Breast epithelium (tissue), 4 donors: Measurements from ENCODE around the gene BARHL1. TPM values are rescaled to one million over a fixed set of nuclear protein-coding genes. Genes with fewer than 3 reads are reported as not detected.

Experiments
- DNase-seq, 2 donors: peaks; one replicate each; pipeline ENCODE4 v3.0.0-alpha.2; 2019; ENCODE audit warnings: low spot score in 2 of 2
- H3K27ac ChIP-seq, 2 donors: fragments of 200-600 bp; sonication (generic) in 1 of 2; one replicate each; pipeline ENCODE4 v1.5.1; 2016 to 2019; ENCODE audit warnings: mild to moderate bottlenecking in 1 of 2
- H3K27me3 ChIP-seq, 2 donors: fragments of 200-600 bp; sonication (generic) in 1 of 2; one replicate each; pipeline versions ENCODE4 v1.5.1 to v1.6.0; 2017 to 2019; ENCODE audit warnings: control low read depth in 1 of 2, mild to moderate bottlenecking in 1 of 2
- H3K36me3 ChIP-seq: fragments of 200-600 bp; one replicate; pipeline ENCODE4 v1.5.1; 2019
- H3K4me1 ChIP-seq, 2 donors: fragments of 200-600 bp; sonication (generic); one replicate each; pipeline ENCODE4 v1.5.1; 2016 to 2019; ENCODE audit warnings: control low read depth in 1 of 2
- H3K4me3 ChIP-seq, 3 donors: fragments of 200-600 bp; sonication (generic); 1 replicate in 2 of 3; 2 replicates in 1 of 3; pipeline ENCODE4 v1.5.1; 2016 to 2019; ENCODE audit warnings: mild to moderate bottlenecking in 3 of 3, moderate library complexity in 2 of 3
- H3K9me3 ChIP-seq, 2 donors: fragments of 200-600 bp; sonication (generic) in 1 of 2; one replicate each; pipeline ENCODE4 v1.5.1; 2016 to 2019; ENCODE audit warnings: control low read depth in 1 of 2
- CTCF ChIP-seq, 3 donors: fragments of 450-650 bp; IDR thresholded peaks; one replicate each; pipeline ENCODE4 v1.5.1; 2016 to 2017; ENCODE audit warnings: antibody characterized with exemption in 3 of 3, mild to moderate bottlenecking in 3 of 3, moderate library complexity in 3 of 3
- POLR2A ChIP-seq: fragments of 450-650 bp; IDR thresholded peaks from one replicate; pipeline ENCODE4 v1.6.1; 2016; ENCODE audit warnings: antibody characterized with exemption, mild to moderate bottlenecking, moderate library complexity
- POLR2AphosphoS5 ChIP-seq, 3 donors: sonication (generic); formaldehyde crosslinking; IDR thresholded peaks; one replicate each; pipeline ENCODE4 v1.6.1; 2017; ENCODE audit warnings: antibody characterized with exemption in 3 of 3
- intact Hi-C: fragments of 100-400 bp; cut with DNase I; formaldehyde crosslinking; loops from one replicate; pipeline ENCODE4 v1.15.1; 2023; ENCODE audit warnings: low total_unique reads
- total RNA-seq, 3 donors: library from RNA; depleted of rRNA; stranded (reverse); fragments of >200 nt; gene quantifications; one replicate each; pipeline ENCODE4 v1.1.0, GENCODE V29; 2016

The BARHL1 gene
- total RNA-seq, 3 donors from 2014 or later, result not detected

- Histone ChIP-seq H3K36me3 (no peaks in the 10 kb centered on the region), H3K4me1 (no peaks in the 10 kb centered on the region), H3K4me3 (no peak overlapping the region), H3K27ac (no peak overlapping the region), H3K27me3 (peaks cover 0 to 3% of the 10 kb centered on the region in 2 donors), H3K9me3 (no peaks in the 10 kb centered on the region)
- intact Hi-C loops, result no loop called here
- no peak for TF ChIP-seq CTCF (IDR thresholded peaks at IDR 0.05)
- no peak for TF ChIP-seq POLR2A
- TF ChIP-seq POLR2AphosphoS5 (IDR thresholded peaks at IDR 0.05), result no peak
- DNase-seq, result no peak
These were observed 36.8 kb upstream of the BARHL1 start for GRCh38 chr9:132545578-132545977.

GRCh38 chr9:132546148-132547051, 36.0 kb upstream of the BARHL1 start:
- Histone ChIP-seq H3K36me3 (no peaks in the 10 kb centered on the region), H3K27me3 (peaks cover 0 to 3% of the 10 kb centered on the region in 2 donors), H3K9me3 (no peaks in the 10 kb centered on the region), H3K27ac (no peak overlapping the region), H3K4me3 (peak overlapping the region in 2 of 3 donors; percentile 2 to 31), H3K4me1 (no peaks in the 10 kb centered on the region)
- intact Hi-C loops, result no loop called here
- peak in 1 of 3 donors; percentile 14 for TF ChIP-seq CTCF (IDR thresholded peaks at IDR 0.05)
- TF ChIP-seq POLR2A, result no peak
- no peak for TF ChIP-seq POLR2AphosphoS5 (IDR thresholded peaks at IDR 0.05)
- no peak for DNase-seq

GRCh38 chr9:132547052-132547431, 35.4 kb upstream of the BARHL1 start:
- Histone ChIP-seq H3K9me3 (no peaks in the 10 kb centered on the region), H3K36me3 (no peaks in the 10 kb centered on the region), H3K27ac (no peak overlapping the region), H3K4me3 (no peak overlapping the region), H3K4me1 (no peaks in the 10 kb centered on the region), H3K27me3 (peaks cover 0 to 3% of the 10 kb centered on the region in 2 donors)
- TF ChIP-seq POLR2A, result no peak
- TF ChIP-seq POLR2AphosphoS5 (IDR thresholded peaks at IDR 0.05), result no peak
- TF ChIP-seq CTCF (IDR thresholded peaks at IDR 0.05), result no peak
- DNase-seq, result no peak
- intact Hi-C loops, result no loop called here

GRCh38 chr9:132547436-132547835, 35.0 kb upstream of the BARHL1 start:
- H3K27me3 ChIP-seq, result peaks cover 0 to 3% of the 10 kb centered on the region in 2 donors
- H3K27ac ChIP-seq, result no peak overlapping the region
- H3K9me3 ChIP-seq, result no peaks in the 10 kb centered on the region
- TF ChIP-seq POLR2A (no peak), POLR2AphosphoS5 (IDR thresholded peaks at IDR 0.05) (no peak), CTCF (IDR thresholded peaks at IDR 0.05) (no peak)
- no peaks in the 10 kb centered on the region for H3K4me1 ChIP-seq
- no peak for DNase-seq
- H3K36me3 ChIP-seq, result no peaks in the 10 kb centered on the region
- no peak overlapping the region for H3K4me3 ChIP-seq
- intact Hi-C loops, result no loop called here

GRCh38 chr9:132547976-132548730, 34.3 kb upstream of the BARHL1 start:
- intact Hi-C loops, result no loop called here
- Histone ChIP-seq H3K4me3 (no peak overlapping the region), H3K4me1 (no peaks in the 10 kb centered on the region), H3K27me3 (peaks cover 0 to 3% of the 10 kb centered on the region in 2 donors), H3K36me3 (no peaks in the 10 kb centered on the region), H3K27ac (no peak overlapping the region), H3K9me3 (no peaks in the 10 kb centered on the region)
- TF ChIP-seq CTCF (IDR thresholded peaks at IDR 0.05) (no peak), POLR2AphosphoS5 (IDR thresholded peaks at IDR 0.05) (no peak), POLR2A (no peak)
- DNase-seq, result no peak
